Panc1 (cell line): Measurements from ENCODE around the gene CHMP6. TPM values are rescaled to one million over a fixed set of nuclear protein-coding genes. Genes with fewer than 3 reads are reported as not detected.

Experiments used
- ATAC-seq: fragments of 200-7000 bp; cut with Tn5 transposase; 2 replicates; pipeline ENCODE4 v1.9.1; 2020; ENCODE audit warnings: mild to moderate bottlenecking, moderate library complexity
- BruUV-seq: library from RNA; stranded (reverse); fragments of 400-500 nt; replicated peaks from 2 replicates; lab custom pipeline; 2021; lab: Mats Ljungman, UMichigan
- CTCF ChIA-PET: fragments of 300-600 bp; sonication (Branson Sonifier 250); formaldehyde crosslinking; loops from one replicate; lab custom pipeline; 2022; ENCODE audit warnings: antibody characterized with exemption; lab: Charles Lee
- POLR2A ChIA-PET: fragments of 300-600 bp; sonication (Branson Sonifier 250); formaldehyde crosslinking; loops from one replicate; lab custom pipeline; 2022; ENCODE audit warnings: antibody characterized with exemption; lab: Charles Lee
- DNase-seq: peaks from one replicate; pipeline ENCODE4 v3.0.0-alpha.2; 2010; ENCODE audit warnings: low read depth, low spot score
- H3K27ac ChIP-seq: 2 replicates; pipeline ENCODE4 v1.5.1; 2011; ENCODE audit warnings: mild to moderate bottlenecking, low read length, inconsistent platforms
- H3K27me3 ChIP-seq: fragments of 200-500 bp; sonication (Bioruptor generic); 2 replicates; pipeline ENCODE4 v1.6.0; 2014; ENCODE audit warnings: low read length, inconsistent platforms; ENCODE audit not compliant: control insufficient read depth, insufficient read depth
- H3K36me3 ChIP-seq: fragments of 200-500 bp; sonication (Bioruptor generic); 2 replicates; pipeline ENCODE4 v1.5.1; 2014; ENCODE audit warnings: inconsistent platforms, mild to moderate bottlenecking, low read length, moderate library complexity; ENCODE audit not compliant: control insufficient read depth, insufficient read depth
- H3K4me1 ChIP-seq: 2 replicates; pipeline ENCODE4 v1.5.1; 2011; ENCODE audit warnings: inconsistent platforms, mild to moderate bottlenecking, low read length, moderate library complexity; ENCODE audit not compliant: control insufficient read depth, insufficient read depth
- H3K4me3 ChIP-seq, 2 experiments: 2 replicates each; pipeline ENCODE4 v1.5.1; 2011 to 2012; ENCODE audit warnings: low read depth in 2 of 2, low read length in 2 of 2, mild to moderate bottlenecking in 2 of 2, inconsistent platforms in 1 of 2, moderate library complexity in 1 of 2
- H3K9me3 ChIP-seq: fragments of 200-500 bp; sonication (Bioruptor generic); 2 replicates; pipeline ENCODE4 v1.5.1; 2014; ENCODE audit warnings: low read depth, mild to moderate bottlenecking, inconsistent platforms, low read length, moderate library complexity; ENCODE audit not compliant: control insufficient read depth, insufficient read depth
- POLR2AphosphoS5 ChIP-seq: IDR thresholded peaks from 2 replicates; pipeline ENCODE4 v1.6.1; 2012; ENCODE audit warnings: mild to moderate bottlenecking, low read depth, low read length, moderate library complexity
- SIN3A ChIP-seq: IDR thresholded peaks from 2 replicates; pipeline ENCODE4 v1.6.1; 2012; ENCODE audit warnings: low read depth, mild to moderate bottlenecking, low read length, moderate library complexity, borderline replicate concordance; ENCODE audit not compliant: insufficient read depth
- TCF7L2 ChIP-seq: IDR thresholded peaks from 2 replicates; pipeline ENCODE4 v1.6.1; 2011; ENCODE audit warnings: mild to moderate bottlenecking, low read depth, low read length, inconsistent platforms
- in situ Hi-C: cut with HindIII; loops from 2 replicates; pipeline ENCODE4 v1.10.0; 2016; ENCODE audit warnings: low sequenced_read_pairs, low pct_unique_long_range_greater_than_20kb
- intact Hi-C: fragments of 100-400 bp; cut with micrococcal nuclease; formaldehyde crosslinking; loops from one replicate; pipeline ENCODE4 v1.10.0; 2022; ENCODE audit not compliant: unreplicated experiment
- total RNA-seq: library from RNA; stranded (reverse); gene quantifications from one replicate; pipeline ENCODE4 v1.2.1, GENCODE V29; 2021; ENCODE audit not compliant: unreplicated experiment
- TF ChIP-seq, protein P1 (sequence below): fragments of 450-650 bp; IDR thresholded peaks from 2 replicates; pipeline ENCODE4 v1.5.1; 2017; ENCODE audit warnings: mild to moderate bottlenecking
- TF ChIP-seq, protein P2 (sequence below), 2 experiments: IDR thresholded peaks; 2 replicates each; pipeline ENCODE4 v1.6.1; 2011 to 2012; ENCODE audit warnings: low read depth in 2 of 2, control low read depth in 1 of 2, low read length in 1 of 2, mild to moderate bottlenecking in 1 of 2, moderate library complexity in 1 of 2; ENCODE audit not compliant: insufficient read depth in 1 of 2

CHMP6 gene
- total RNA-seq, 1 experiment from 2014 or later = 43.7 TPM

DNA sequence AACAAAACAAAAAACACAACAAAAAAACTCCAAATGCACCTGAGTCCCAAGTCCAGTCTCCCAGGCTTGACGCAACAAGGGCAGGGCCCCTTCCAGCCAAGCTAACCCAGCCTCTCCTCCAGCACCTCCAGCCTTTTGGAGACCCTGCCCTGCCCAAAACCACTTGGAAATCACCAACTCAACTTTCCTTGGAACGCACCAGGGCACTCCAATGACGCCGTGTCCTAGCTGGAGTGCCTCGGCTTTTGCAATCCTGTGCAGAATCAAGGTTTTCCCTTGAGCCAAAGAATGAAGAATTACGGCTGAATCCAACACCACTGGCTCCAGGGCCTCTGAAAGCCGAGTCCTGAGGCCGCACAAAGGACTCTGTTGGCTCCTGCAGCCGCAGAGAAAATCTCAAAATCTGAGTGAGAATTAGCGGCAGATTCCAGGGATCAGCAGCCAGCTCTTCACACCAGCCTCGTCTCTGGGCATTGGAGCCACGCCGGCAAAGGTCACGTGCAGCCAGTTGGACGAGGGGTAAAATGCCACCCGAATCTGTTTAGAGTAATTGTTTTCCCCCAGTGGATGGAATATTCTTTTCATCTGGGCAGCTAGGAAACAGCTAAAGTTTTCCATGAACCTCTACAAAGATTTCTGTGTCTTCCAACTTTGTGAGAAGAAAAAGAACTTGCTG lies 33.6 kb downstream of the CHMP6 start:
- Histone ChIP-seq H3K4me3 (no peak overlapping the region), H3K27ac (no peak overlapping the region), H3K9me3 (no peaks in the 10 kb centered on the region), H3K4me1 (peaks cover 17% of the 10 kb centered on the region), H3K27me3 (no peaks in the 10 kb centered on the region), H3K36me3 (no peaks in the 10 kb centered on the region)
- no peak for ATAC-seq
- intact Hi-C loops (no loop called here), in situ Hi-C loops (no loop called here)
- CTCF ChIA-PET = interaction anchor here (0.5 to 1.2 kb wide), 2 partner anchors 20 to 32 kb away, joined by 3 to 11 read pairs; no protein-coding TSS in a partner anchor
- TF ChIP-seq POLR2AphosphoS5 = no peak
- TF ChIP-seq, protein P1, sequence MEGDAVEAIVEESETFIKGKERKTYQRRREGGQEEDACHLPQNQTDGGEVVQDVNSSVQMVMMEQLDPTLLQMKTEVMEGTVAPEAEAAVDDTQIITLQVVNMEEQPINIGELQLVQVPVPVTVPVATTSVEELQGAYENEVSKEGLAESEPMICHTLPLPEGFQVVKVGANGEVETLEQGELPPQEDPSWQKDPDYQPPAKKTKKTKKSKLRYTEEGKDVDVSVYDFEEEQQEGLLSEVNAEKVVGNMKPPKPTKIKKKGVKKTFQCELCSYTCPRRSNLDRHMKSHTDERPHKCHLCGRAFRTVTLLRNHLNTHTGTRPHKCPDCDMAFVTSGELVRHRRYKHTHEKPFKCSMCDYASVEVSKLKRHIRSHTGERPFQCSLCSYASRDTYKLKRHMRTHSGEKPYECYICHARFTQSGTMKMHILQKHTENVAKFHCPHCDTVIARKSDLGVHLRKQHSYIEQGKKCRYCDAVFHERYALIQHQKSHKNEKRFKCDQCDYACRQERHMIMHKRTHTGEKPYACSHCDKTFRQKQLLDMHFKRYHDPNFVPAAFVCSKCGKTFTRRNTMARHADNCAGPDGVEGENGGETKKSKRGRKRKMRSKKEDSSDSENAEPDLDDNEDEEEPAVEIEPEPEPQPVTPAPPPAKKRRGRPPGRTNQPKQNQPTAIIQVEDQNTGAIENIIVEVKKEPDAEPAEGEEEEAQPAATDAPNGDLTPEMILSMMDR = no peak
- DNase-seq = no peak
- no TSS peak for BruUV-seq
- POLR2A ChIA-PET = no interaction called here

DNA sequence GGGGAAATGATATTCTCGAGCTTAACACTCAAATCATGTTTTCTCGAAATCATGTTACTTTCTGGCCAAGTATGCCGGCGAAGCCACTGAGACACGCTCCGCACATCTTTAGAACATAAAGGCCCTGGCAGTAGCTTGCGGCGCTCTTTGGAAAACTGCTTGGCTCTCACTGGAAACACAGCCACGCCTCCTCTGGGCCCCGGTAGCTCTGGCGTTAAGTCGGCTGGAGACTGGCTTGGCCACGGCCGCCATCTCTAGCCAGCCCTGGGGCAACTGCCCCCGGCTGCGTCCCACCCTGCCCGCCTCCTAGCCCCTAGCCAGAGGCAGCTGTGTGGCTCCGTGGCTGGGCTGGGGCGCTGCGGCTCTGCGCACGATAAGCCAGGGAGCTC lies 34.1 kb downstream of the CHMP6 start:
- H3K4me3 ChIP-seq = no peak overlapping the region
- DNase-seq = no peak
- no peak for ATAC-seq
- ChIA-PET POLR2A (no interaction called here), CTCF (interaction anchor here (1.2 kb wide), 1 partner anchor 31 kb away, joined by 3 read pairs; no protein-coding TSS in a partner anchor)
- no TSS peak for BruUV-seq
- no peak overlapping the region for H3K27ac ChIP-seq
- in situ Hi-C loops = no loop called here
- no peaks in the 10 kb centered on the region for H3K27me3 ChIP-seq
- no peaks in the 10 kb centered on the region for H3K9me3 ChIP-seq
- H3K36me3 ChIP-seq = no peaks in the 10 kb centered on the region
- intact Hi-C loops = no loop called here
- H3K4me1 ChIP-seq = peaks cover 16% of the 10 kb centered on the region
- TF ChIP-seq TCF7L2 = no peak
- no peak for TF ChIP-seq SIN3A
- TF ChIP-seq, protein P1 = no peak
- TF ChIP-seq, protein P2, sequence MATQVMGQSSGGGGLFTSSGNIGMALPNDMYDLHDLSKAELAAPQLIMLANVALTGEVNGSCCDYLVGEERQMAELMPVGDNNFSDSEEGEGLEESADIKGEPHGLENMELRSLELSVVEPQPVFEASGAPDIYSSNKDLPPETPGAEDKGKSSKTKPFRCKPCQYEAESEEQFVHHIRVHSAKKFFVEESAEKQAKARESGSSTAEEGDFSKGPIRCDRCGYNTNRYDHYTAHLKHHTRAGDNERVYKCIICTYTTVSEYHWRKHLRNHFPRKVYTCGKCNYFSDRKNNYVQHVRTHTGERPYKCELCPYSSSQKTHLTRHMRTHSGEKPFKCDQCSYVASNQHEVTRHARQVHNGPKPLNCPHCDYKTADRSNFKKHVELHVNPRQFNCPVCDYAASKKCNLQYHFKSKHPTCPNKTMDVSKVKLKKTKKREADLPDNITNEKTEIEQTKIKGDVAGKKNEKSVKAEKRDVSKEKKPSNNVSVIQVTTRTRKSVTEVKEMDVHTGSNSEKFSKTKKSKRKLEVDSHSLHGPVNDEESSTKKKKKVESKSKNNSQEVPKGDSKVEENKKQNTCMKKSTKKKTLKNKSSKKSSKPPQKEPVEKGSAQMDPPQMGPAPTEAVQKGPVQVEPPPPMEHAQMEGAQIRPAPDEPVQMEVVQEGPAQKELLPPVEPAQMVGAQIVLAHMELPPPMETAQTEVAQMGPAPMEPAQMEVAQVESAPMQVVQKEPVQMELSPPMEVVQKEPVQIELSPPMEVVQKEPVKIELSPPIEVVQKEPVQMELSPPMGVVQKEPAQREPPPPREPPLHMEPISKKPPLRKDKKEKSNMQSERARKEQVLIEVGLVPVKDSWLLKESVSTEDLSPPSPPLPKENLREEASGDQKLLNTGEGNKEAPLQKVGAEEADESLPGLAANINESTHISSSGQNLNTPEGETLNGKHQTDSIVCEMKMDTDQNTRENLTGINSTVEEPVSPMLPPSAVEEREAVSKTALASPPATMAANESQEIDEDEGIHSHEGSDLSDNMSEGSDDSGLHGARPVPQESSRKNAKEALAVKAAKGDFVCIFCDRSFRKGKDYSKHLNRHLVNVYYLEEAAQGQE (IDR thresholded peaks at IDR 0.05; ENCODE audit: insufficient read depth in 1 of 2, low read depth in 2 of 2, low read length in 1 of 2) = no peak
- no peak for TF ChIP-seq POLR2AphosphoS5
